OCI-LY1 (cell line): ENCODE measurements around the gene KIF25.

Experiments
- H2AFZ ChIP-seq: fragments of 200-600 bp; sonication (generic), shearing (Covaris generic); 2 replicates; pipeline ENCODE4 v1.6.0; 2014; ENCODE audit warnings: antibody characterized with exemption, mild to moderate bottlenecking, low read length
- H3F3A ChIP-seq: fragments of 200-600 bp; sonication (generic), shearing (Covaris generic); 2 replicates; pipeline ENCODE4 v1.6.0; 2014; ENCODE audit warnings: mild to moderate bottlenecking, antibody characterized with exemption, low read length, moderate library complexity; ENCODE audit not compliant: insufficient read depth
- H3K27ac ChIP-seq: fragments of 200-600 bp; sonication (generic); 2 replicates; pipeline ENCODE4 v1.5.1; 2014; ENCODE audit warnings: low read length, mixed run types, mild to moderate bottlenecking, low read depth; ENCODE audit not compliant: poor library complexity, severe bottlenecking
- H3K27me3 ChIP-seq: fragments of 200-600 bp; sonication (generic); 2 replicates; pipeline ENCODE4 v1.6.0; 2014; ENCODE audit warnings: antibody characterized with exemption, mild to moderate bottlenecking, low read length, moderate library complexity; ENCODE audit not compliant: insufficient read depth
- H3K36me3 ChIP-seq: fragments of 200-600 bp; sonication (generic); 2 replicates; pipeline ENCODE4 v1.6.1; 2014; ENCODE audit warnings: mild to moderate bottlenecking, antibody characterized with exemption, low read length, moderate library complexity, mixed read lengths; ENCODE audit not compliant: insufficient read depth
- H3K4me1 ChIP-seq: fragments of 200-600 bp; sonication (generic); 2 replicates; pipeline ENCODE4 v1.5.1; 2014; ENCODE audit warnings: mild to moderate bottlenecking, low read length, moderate library complexity; ENCODE audit not compliant: insufficient read depth, severe bottlenecking
- H3K4me2 ChIP-seq: fragments of 200-600 bp; sonication (generic), shearing (Covaris generic); 2 replicates; pipeline ENCODE4 v1.6.1; 2014; ENCODE audit warnings: low read length
- H3K4me3 ChIP-seq: fragments of 200-600 bp; sonication (generic); 2 replicates; pipeline ENCODE4 v1.5.1; 2014; ENCODE audit warnings: low read length, low read depth, mild to moderate bottlenecking, mixed read lengths; ENCODE audit not compliant: poor library complexity, severe bottlenecking
- H3K79me2 ChIP-seq: fragments of 200-600 bp; shearing (Covaris generic); 2 replicates; pipeline ENCODE4 v1.6.1; 2016; ENCODE audit warnings: mixed run types, low read length, mixed read lengths; ENCODE audit not compliant: insufficient read depth
- H3K9ac ChIP-seq: fragments of 200-600 bp; sonication (generic), shearing (Covaris generic); 2 replicates; pipeline ENCODE4 v1.6.1; 2014; ENCODE audit warnings: mild to moderate bottlenecking, low read length, mixed read lengths
- H3K9me2 ChIP-seq: fragments of 200-600 bp; sonication (generic), shearing (Covaris generic); 2 replicates; pipeline ENCODE4 v1.6.1; 2014; ENCODE audit warnings: low read depth, mild to moderate bottlenecking, low read length, mixed read lengths
- H3K9me3 ChIP-seq: fragments of 200-600 bp; shearing (Covaris generic); 2 replicates; pipeline ENCODE4 v1.6.1; 2014; ENCODE audit warnings: low read length, mixed read lengths
- H4K20me1 ChIP-seq: fragments of 200-600 bp; sonication (generic), shearing (Covaris generic); 2 replicates; pipeline ENCODE4 v1.6.0; 2016; ENCODE audit warnings: mild to moderate bottlenecking, low read length; ENCODE audit not compliant: insufficient read depth
- CTCF ChIP-seq: fragments of 200-600 bp; sonication (generic), shearing (Covaris generic); IDR thresholded peaks from 2 replicates; pipeline ENCODE4 v1.5.1; 2017; ENCODE audit warnings: mild to moderate bottlenecking, antibody characterized with exemption, low read length, moderate library complexity, mixed read lengths
- EZH2 ChIP-seq: fragments of 200-600 bp; sonication (generic), shearing (Covaris generic); IDR thresholded peaks from 2 replicates; pipeline ENCODE4 v1.8.0; 2017; ENCODE audit warnings: borderline replicate concordance, mixed run types, mild to moderate bottlenecking, antibody characterized with exemption, low read length, moderate library complexity, mixed read lengths

Gene KIF25

DNA sequence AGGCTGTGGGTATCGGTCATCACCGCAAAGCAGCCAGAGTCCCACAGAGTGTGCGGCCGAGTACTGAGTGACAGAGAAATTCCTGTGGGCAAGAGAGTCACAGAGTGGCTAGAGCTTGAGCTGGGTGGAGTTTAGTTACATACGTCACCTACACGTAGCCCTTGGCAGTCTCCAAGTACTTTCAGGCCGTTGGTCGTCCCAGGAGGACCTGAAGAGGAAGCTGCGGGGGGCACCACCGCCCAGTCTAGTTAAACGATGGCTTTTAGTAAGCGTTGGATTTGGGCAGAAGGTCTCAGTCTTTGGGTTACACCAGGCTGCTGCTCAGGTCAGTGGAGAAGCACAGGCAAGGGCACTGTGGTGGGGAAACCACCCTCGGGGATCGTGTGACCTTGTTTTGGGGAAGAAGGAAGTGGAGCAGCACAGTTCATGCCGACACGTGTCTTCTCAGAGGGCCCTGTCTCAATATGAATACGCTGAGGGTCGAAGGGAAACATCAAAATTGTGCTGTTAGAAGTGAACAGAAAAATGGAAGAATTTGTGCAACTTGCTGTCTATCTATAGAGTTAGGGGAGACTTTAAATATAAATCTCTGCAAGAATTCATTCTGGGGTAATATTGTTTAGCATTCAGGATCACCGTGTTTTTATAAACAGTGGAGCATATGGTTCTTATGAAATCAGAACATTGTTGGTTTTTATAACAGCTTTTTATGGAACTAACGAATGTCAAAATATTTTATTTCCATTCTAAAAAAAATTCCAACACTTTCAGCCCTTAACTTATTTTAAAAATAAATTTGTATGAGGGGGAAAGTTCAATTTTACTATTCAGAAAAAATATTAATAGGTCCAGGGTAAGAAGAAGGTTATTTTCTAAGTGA, 28.6 kb downstream of the KIF25 start:
- Histone ChIP-seq H3K4me3 (no peak overlapping the region), H3K27me3 (no peaks in the 10 kb centered on the region), H3K9ac (no peak overlapping the region), H3K27ac (no peak overlapping the region), H3K36me3 (no peaks in the 10 kb centered on the region), H3K9me2 (no peaks in the 10 kb centered on the region), H3F3A (no peaks in the 10 kb centered on the region), H3K79me2 (no peaks in the 10 kb centered on the region), H3K9me3 (no peaks in the 10 kb centered on the region), H2AFZ (no peak overlapping the region), H3K4me1 (no peaks in the 10 kb centered on the region), H4K20me1 (no peaks in the 10 kb centered on the region), H3K4me2 (no peak overlapping the region)
- no peak for TF ChIP-seq EZH2
- no peak for TF ChIP-seq CTCF

GRCh38 chr6:168026925-168027324, 29.5 kb downstream of the KIF25 start:
- H3K27me3 ChIP-seq, result no peaks in the 10 kb centered on the region
- no peaks in the 10 kb centered on the region for H3K79me2 ChIP-seq

GRCh38 chr6:168027521-168027920, 30.1 kb downstream of the KIF25 start:
- Histone ChIP-seq H3K36me3 (no peaks in the 10 kb centered on the region), H3K9me3 (no peaks in the 10 kb centered on the region), H3K9ac (no peak overlapping the region), H3K27me3 (no peaks in the 10 kb centered on the region), H4K20me1 (no peaks in the 10 kb centered on the region), H2AFZ (no peak overlapping the region), H3K4me1 (no peaks in the 10 kb centered on the region), H3K79me2 (no peaks in the 10 kb centered on the region), H3K4me2 (no peak overlapping the region), H3K27ac (no peak overlapping the region), H3K4me3 (no peak overlapping the region), H3F3A (no peaks in the 10 kb centered on the region), H3K9me2 (no peaks in the 10 kb centered on the region)
- no peak for TF ChIP-seq EZH2
- TF ChIP-seq CTCF, result no peak

More at GRCh38 chr6:168026925-168027324, 29.5 kb downstream of the KIF25 start:
- H3K4me1 ChIP-seq, result no peaks in the 10 kb centered on the region
- no peaks in the 10 kb centered on the region for H3K9me2 ChIP-seq
- H3K27ac ChIP-seq, result no peak overlapping the region
- H3K9ac ChIP-seq, result no peak overlapping the region
- no peaks in the 10 kb centered on the region for H3K9me3 ChIP-seq
- no peaks in the 10 kb centered on the region for H4K20me1 ChIP-seq
- H3K4me3 ChIP-seq, result no peak overlapping the region
- no peak overlapping the region for H2AFZ ChIP-seq
- H3K4me2 ChIP-seq, result no peak overlapping the region
- no peaks in the 10 kb centered on the region for H3F3A ChIP-seq
- TF ChIP-seq EZH2 (no peak), CTCF (no peak)
- H3K36me3 ChIP-seq, result no peaks in the 10 kb centered on the region
